ENCODE data around the gene ZC3H8. TPM values are rescaled to one million over a fixed set of nuclear protein-coding genes. Genes with fewer than 3 reads are reported as not detected.
A peak's percentile ranks its signal among the peaks of the same experiment; 100 is the strongest.

Gene ZC3H8
- total and polyA plus RNA-seq, 2 experiments from 2014 or later, result 2.7 to 7.0 TPM

GRCh38 chr2:112170495-112170894 is 84.3 kb downstream of the ZC3H8 start:
- H2AFZ ChIP-seq, result no peak overlapping the region
- H4K20me1 ChIP-seq (ENCODE audit: insufficient read depth), result no peaks in the 10 kb centered on the region
- 92 to 97% methylated on average over 4 of the region's 4 CpGs for WGBS, 2 experiments (ENCODE audit: low coverage in 1 of 2, low lambda C conversion rate in 2 of 2, missing lambda C conversion rate in 2 of 2)
- no peaks in the 10 kb centered on the region for H3K36me3 ChIP-seq (ENCODE audit: low read depth)
- H3K9ac ChIP-seq, result no peak overlapping the region
- H3K79me2 ChIP-seq (ENCODE audit: insufficient read depth), result no peaks in the 10 kb centered on the region
- H3K27ac ChIP-seq, result no peak overlapping the region
- TF ChIP-seq EZH2phosphoT487 (IDR thresholded peaks at IDR 0.05; ENCODE audit: insufficient read depth, low read depth) (no peak), EZH2 (IDR thresholded peaks at IDR 0.05; ENCODE audit: insufficient read depth, poor library complexity, severe bottlenecking) (no peak)
- H3F3A ChIP-seq (ENCODE audit: insufficient read depth), result 0 out of 2 replicates have a peak, but pooled peaks cover 6% of the 10 kb centered on the region
- H3K27me3 ChIP-seq (replicated peaks; ENCODE audit: insufficient read depth), result no peaks in the 10 kb centered on the region
- H3K9me3 ChIP-seq (ENCODE audit: low read depth), result no peaks in the 10 kb centered on the region
- peaks cover 13% of the 10 kb centered on the region for H3K4me1 ChIP-seq (ENCODE audit: insufficient read depth)
- DNase-seq, result no peak
- in situ Hi-C loops (cut with MboI), result no loop called here
- H3K4me3 ChIP-seq, result no peak overlapping the region
- no peak overlapping the region for H3K4me2 ChIP-seq (ENCODE audit: unreplicated experiment)
- no peaks in the 10 kb centered on the region for H3K9me2 ChIP-seq (ENCODE audit: insufficient read depth)

GRCh38 chr2:112168422-112169124 is 86.3 kb downstream of the ZC3H8 start:
- DNase-seq, result peak; percentile 83

GRCh38 chr2:112166806-112167499 is 87.9 kb downstream of the ZC3H8 start:
- TF ChIP-seq EZH2 (IDR thresholded peaks at IDR 0.05; ENCODE audit: insufficient read depth, poor library complexity, severe bottlenecking) (no peak), EZH2phosphoT487 (IDR thresholded peaks at IDR 0.05; ENCODE audit: insufficient read depth, low read depth) (no peak)
- H4K20me1 ChIP-seq (ENCODE audit: insufficient read depth), result no peaks in the 10 kb centered on the region
- in situ Hi-C loops (cut with MboI), result no loop called here
- H3K9ac ChIP-seq, result no peak overlapping the region
- no peak overlapping the region for H3K4me2 ChIP-seq (ENCODE audit: unreplicated experiment)
- WGBS, 2 experiments (ENCODE audit: low coverage in 1 of 2, low lambda C conversion rate in 2 of 2, missing lambda C conversion rate in 2 of 2), result 81 to 84% methylated on average over 14 of the region's 14 CpGs
- H3K79me2 ChIP-seq (ENCODE audit: insufficient read depth), result no peaks in the 10 kb centered on the region
- H3K9me2 ChIP-seq (ENCODE audit: insufficient read depth), result no peaks in the 10 kb centered on the region
- peaks cover 13% of the 10 kb centered on the region for H3K4me1 ChIP-seq (ENCODE audit: insufficient read depth)
- H3K27me3 ChIP-seq (replicated peaks; ENCODE audit: insufficient read depth), result no peaks in the 10 kb centered on the region
- H3K9me3 ChIP-seq (ENCODE audit: low read depth), result no peaks in the 10 kb centered on the region
- H3F3A ChIP-seq (ENCODE audit: insufficient read depth), result 0 out of 2 replicates have a peak, but pooled peaks cover 6% of the 10 kb centered on the region
- H3K4me3 ChIP-seq, result no peak overlapping the region
- no peaks in the 10 kb centered on the region for H3K36me3 ChIP-seq (ENCODE audit: low read depth)
- no peak for DNase-seq
- no peak overlapping the region for H2AFZ ChIP-seq
- no peak overlapping the region for H3K27ac ChIP-seq

More at GRCh38 chr2:112168422-112169124, 86.3 kb downstream of the ZC3H8 start:
- in situ Hi-C loops (cut with MboI), result no loop called here
- peak overlapping the region; percentile 37 for H3K27ac ChIP-seq
- peaks cover 13% of the 10 kb centered on the region for H3K4me1 ChIP-seq (ENCODE audit: insufficient read depth)
- TF ChIP-seq EZH2phosphoT487 (IDR thresholded peaks at IDR 0.05; ENCODE audit: insufficient read depth, low read depth) (no peak), EZH2 (IDR thresholded peaks at IDR 0.05; ENCODE audit: insufficient read depth, poor library complexity, severe bottlenecking) (no peak)
- 0 out of 2 replicates have a peak, but pooled peaks cover 6% of the 10 kb centered on the region for H3F3A ChIP-seq (ENCODE audit: insufficient read depth)
- no peaks in the 10 kb centered on the region for H3K36me3 ChIP-seq (ENCODE audit: low read depth)
- H3K79me2 ChIP-seq (ENCODE audit: insufficient read depth), result no peaks in the 10 kb centered on the region
- H3K9me3 ChIP-seq (ENCODE audit: low read depth), result no peaks in the 10 kb centered on the region
- no peaks in the 10 kb centered on the region for H3K9me2 ChIP-seq (ENCODE audit: insufficient read depth)
- no peaks in the 10 kb centered on the region for H3K27me3 ChIP-seq (replicated peaks; ENCODE audit: insufficient read depth)
- no peaks in the 10 kb centered on the region for H4K20me1 ChIP-seq (ENCODE audit: insufficient read depth)
- H3K4me3 ChIP-seq, result no peak overlapping the region
- H3K9ac ChIP-seq, result no peak overlapping the region
- 19% methylated on average over 10 of the region's 10 CpGs for WGBS, 2 experiments (ENCODE audit: low coverage in 1 of 2, low lambda C conversion rate in 2 of 2, missing lambda C conversion rate in 2 of 2)
- 0 out of 2 replicates have a peak overlapping the region, but pooled peaks have one; percentile 26 for H2AFZ ChIP-seq
- peak overlapping the region; percentile 16 for H3K4me2 ChIP-seq (ENCODE audit: unreplicated experiment)

- WGBS, 2 experiments (ENCODE audit: low coverage in 1 of 2, low lambda C conversion rate in 2 of 2, missing lambda C conversion rate in 2 of 2), result 89 to 90% methylated on average over 4 of the region's 4 CpGs
- Histone ChIP-seq H3K9me3 (ENCODE audit: low read depth) (no peaks in the 10 kb centered on the region), H3K4me2 (ENCODE audit: unreplicated experiment) (no peak overlapping the region), H4K20me1 (ENCODE audit: insufficient read depth) (no peaks in the 10 kb centered on the region), H3K79me2 (ENCODE audit: insufficient read depth) (no peaks in the 10 kb centered on the region), H3K9ac (no peak overlapping the region), H3F3A (ENCODE audit: insufficient read depth) (0 out of 2 replicates have a peak, but pooled peaks cover 6% of the 10 kb centered on the region), H3K4me3 (no peak overlapping the region), H3K27ac (no peak overlapping the region), H3K4me1 (ENCODE audit: insufficient read depth) (peaks cover 13% of the 10 kb centered on the region), H3K9me2 (ENCODE audit: insufficient read depth) (no peaks in the 10 kb centered on the region), H2AFZ (no peak overlapping the region), H3K27me3 (replicated peaks; ENCODE audit: insufficient read depth) (no peaks in the 10 kb centered on the region), H3K36me3 (ENCODE audit: low read depth) (no peaks in the 10 kb centered on the region)
- no peak for DNase-seq
- in situ Hi-C loops (cut with MboI), result no loop called here
- TF ChIP-seq EZH2phosphoT487 (IDR thresholded peaks at IDR 0.05; ENCODE audit: insufficient read depth, low read depth) (no peak), EZH2 (IDR thresholded peaks at IDR 0.05; ENCODE audit: insufficient read depth, poor library complexity, severe bottlenecking) (no peak)
Observed at GRCh38 chr2:112165296-112165695, 89.5 kb downstream of the ZC3H8 start.
